Activated CD8-positive, alpha-beta T cell treated with anti-CD3 and anti-CD28 coated beads, Interleukin-2, amount 10 ng/mL, durations not matched to agents 7 days and 5 days (primary cell): ENCODE results near the gene ACOT9. TPM values are rescaled to one million over a fixed set of nuclear protein-coding genes. Genes with fewer than 3 reads are reported as not detected.
A peak's percentile ranks its signal among the peaks of the same experiment; 100 is the strongest.
"Not testable (repeated sequence)": the region's sequence is repeated elsewhere in the genome, so short reads cannot be mapped to it uniquely, and the experiment has no call there.

ENCODE experiments used
- ATAC-seq: fragments of 150-1000 bp; cut with Tn5 transposase; one replicate; pipeline ENCODE4 v1.10.0; 2021; ENCODE audit warnings: moderate library complexity
- CTCF ChIA-PET: fragments of 350-600 bp; sonication (Branson Sonifier 250); formaldehyde crosslinking; loops from one replicate; lab custom pipeline; 2021; ENCODE audit warnings: antibody characterized with exemption; lab: Charles Lee
- POLR2A ChIA-PET: fragments of 350-600 bp; sonication (Branson Sonifier 250); formaldehyde crosslinking; loops from one replicate; lab custom pipeline; 2021; ENCODE audit warnings: antibody characterized with exemption; lab: Charles Lee
- DNase-seq: peaks from one replicate; pipeline ENCODE4 v3.0.0-alpha.2; 2020
- H3K27ac Mint-ChIP-seq: one replicate; pipeline ENCODE4 v1.8.0; 2021; ENCODE audit warnings: mild to moderate bottlenecking, mixed read lengths
- H3K27me3 Mint-ChIP-seq: one replicate; pipeline ENCODE4 v1.8.0; 2021; ENCODE audit warnings: low read depth, mixed read lengths
- H3K36me3 Mint-ChIP-seq: one replicate; pipeline ENCODE4 v1.8.0; 2021; ENCODE audit warnings: low read depth, mixed read lengths
- H3K4me1 Mint-ChIP-seq: one replicate; pipeline ENCODE4 v1.8.0; 2021; ENCODE audit warnings: low read depth, mixed read lengths
- H3K4me3 Mint-ChIP-seq: one replicate; pipeline ENCODE4 v1.8.0; 2021; ENCODE audit warnings: mild to moderate bottlenecking, mixed read lengths
- H3K9me3 Mint-ChIP-seq: one replicate; pipeline ENCODE4 v1.8.0; 2022; ENCODE audit warnings: mixed read lengths; ENCODE audit not compliant: insufficient read depth
- total RNA-seq, 2 experiments: library from RNA; stranded (reverse); gene quantifications; one replicate each; pipeline ENCODE4 v1.2.3, GENCODE V29; 2021

Gene ACOT9
- total RNA-seq, 2 experiments from 2014 or later = 23.5 to 29.0 TPM

DNA sequence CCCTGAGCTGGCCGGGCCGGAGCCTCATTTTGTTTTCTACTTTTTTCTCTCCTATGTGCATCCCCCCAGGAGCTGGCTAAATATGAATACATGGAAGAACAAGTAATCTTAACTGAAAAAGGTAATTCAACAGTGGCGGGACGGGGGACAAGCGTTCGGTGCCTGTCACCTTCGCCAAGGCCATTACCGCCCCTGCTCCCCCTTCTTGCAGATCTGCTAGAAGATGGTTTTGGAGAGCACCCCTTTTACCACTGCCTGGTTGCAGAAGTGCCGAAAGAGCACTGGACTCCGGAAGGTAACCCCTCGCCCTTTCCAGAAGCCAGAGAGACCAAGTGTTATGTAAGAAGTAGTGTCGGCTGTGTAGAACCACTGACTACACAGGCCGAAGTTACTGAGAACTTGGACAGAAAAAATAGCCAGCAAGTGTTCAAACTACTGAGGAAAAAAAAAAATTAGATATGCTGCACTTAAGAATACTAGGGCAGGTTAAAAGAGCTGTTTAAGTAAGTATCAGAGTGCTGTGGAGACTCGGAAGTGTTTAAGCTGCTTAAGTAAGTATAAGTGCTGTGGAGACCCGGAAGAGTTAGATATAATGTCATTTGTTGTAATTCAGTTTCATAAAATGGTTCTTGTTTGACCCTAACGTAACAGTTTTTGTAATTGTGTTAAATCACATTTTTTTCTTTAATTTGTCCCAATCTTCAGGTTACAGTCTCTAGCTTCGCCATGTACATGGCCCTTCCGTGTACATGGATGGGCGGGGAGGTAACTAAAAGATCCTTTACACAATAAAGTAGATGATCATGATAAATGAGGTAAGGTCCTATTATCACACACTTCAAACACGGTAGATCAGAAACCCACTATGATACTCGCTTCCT, 40.8 kb upstream of the ACOT9 start:
- H3K4me3 Mint-ChIP-seq = peak overlapping the region; percentile 86
- H3K4me1 Mint-ChIP-seq = peaks cover 36% of the 10 kb centered on the region
- H3K27ac Mint-ChIP-seq = peak overlapping the region; percentile 98
- POLR2A ChIA-PET = interaction anchor here (0.6 to 3.0 kb wide), 29 partner anchors 9 to 699 kb away, joined by 3 to 61 read pairs (median 5); partner anchors contain the start of genes ACOT9, CXorf58, EIF2S3 and KLHL15
- H3K36me3 Mint-ChIP-seq = peaks cover 27% of the 10 kb centered on the region
- CTCF ChIA-PET = interaction anchor here (0.7 to 9.0 kb wide), 14 partner anchors 10 to 270 kb away, joined by 3 to 106 read pairs (median 4); partner anchors contain the start of genes ACOT9, APOO, CXorf58 and EIF2S3
- DNase-seq = peak; percentile 30
- H3K27me3 Mint-ChIP-seq = no peaks in the 10 kb centered on the region
- no peak for ATAC-seq
- no peaks in the 10 kb centered on the region for H3K9me3 Mint-ChIP-seq

- peaks cover 34% of the 10 kb centered on the region for H3K4me1 Mint-ChIP-seq
- H3K36me3 Mint-ChIP-seq = peaks cover 27% of the 10 kb centered on the region
- H3K27me3 Mint-ChIP-seq = no peaks in the 10 kb centered on the region
- H3K4me3 Mint-ChIP-seq = peak within 1 kb of the TSS; percentile 86
- DNase-seq = peak; percentile 96
- H3K27ac Mint-ChIP-seq = peak within 1 kb of the TSS; percentile 98
- no peaks in the 10 kb centered on the region for H3K9me3 Mint-ChIP-seq
- peak; percentile 88 for ATAC-seq
- ChIA-PET POLR2A (interaction anchor here (0.6 to 3.0 kb wide), 41 partner anchors 8 to 700 kb away, joined by 3 to 61 read pairs (median 4); partner anchors contain the start of genes ACOT9, CXorf58, EIF2S3 and KLHL15), CTCF (interaction anchor here (0.7 to 9.0 kb wide), 16 partner anchors 10 to 271 kb away, joined by 3 to 106 read pairs (median 4); partner anchors contain the start of genes ACOT9, APOO, CXorf58 and EIF2S3)
Observed at GRCh38 chrX:23782863-23783588, 40.0 kb upstream of the ACOT9 start, which contains the start of gene SAT1. Gene SAT1 (plus strand): TSS chrX:23783173. CDS start chrX:23783352, 179 bp downstream.

GRCh38 chrX:23782455-23782854, 39.4 kb upstream of the ACOT9 start:
- ATAC-seq (no peak), DNase-seq (no peak)
- peaks cover 33% of the 10 kb centered on the region for H3K4me1 Mint-ChIP-seq
- ChIA-PET CTCF (interaction anchor here (1.0 to 9.0 kb wide), 13 partner anchors 11 to 272 kb away, joined by 3 to 106 read pairs (median 4); partner anchors contain the start of genes ACOT9, APOO, CXorf58 and EIF2S3), POLR2A (interaction anchor here (0.6 to 3.0 kb wide), 40 partner anchors 8 to 272 kb away, joined by 3 to 61 read pairs (median 4); partner anchors contain the start of genes ACOT9, CXorf58, EIF2S3 and KLHL15)
- peak overlapping the region; percentile 98 for H3K27ac Mint-ChIP-seq
- peak overlapping the region; percentile 86 for H3K4me3 Mint-ChIP-seq
- H3K36me3 Mint-ChIP-seq = peaks cover 27% of the 10 kb centered on the region
- H3K9me3 Mint-ChIP-seq = no peaks in the 10 kb centered on the region
- no peaks in the 10 kb centered on the region for H3K27me3 Mint-ChIP-seq

DNA sequence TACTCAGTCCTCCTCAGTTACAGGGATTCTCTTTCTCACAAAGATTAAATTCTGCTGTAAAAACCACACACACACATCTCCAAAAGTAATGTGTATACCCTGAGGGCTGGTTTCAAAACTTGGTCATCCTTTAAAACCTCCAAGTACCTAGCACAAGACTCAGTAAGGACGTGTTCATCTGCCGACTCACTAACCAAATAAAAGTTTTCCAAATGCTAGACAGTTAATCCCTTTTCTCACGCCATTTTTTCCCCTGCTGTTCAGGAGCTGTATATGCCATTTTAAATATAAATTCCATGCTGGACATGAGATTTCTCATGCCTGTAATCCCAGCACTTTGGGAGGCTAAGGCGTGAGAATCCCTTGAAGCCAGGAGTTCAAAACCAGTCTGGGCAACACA, 35.9 kb upstream of the ACOT9 start:
- DNase-seq (no peak), ATAC-seq (no peak)
- Mint-ChIP-seq H3K4me1 (peaks cover 17% of the 10 kb centered on the region), H3K4me3 (no peak overlapping the region), H3K36me3 (peaks cover 6% of the 10 kb centered on the region), H3K27me3 (no peaks in the 10 kb centered on the region), H3K9me3 (no peaks in the 10 kb centered on the region), H3K27ac (no peak overlapping the region)
- POLR2A ChIA-PET = no interaction called here
- CTCF ChIA-PET = no interaction called here

- peaks cover 26% of the 10 kb centered on the region for H3K4me1 Mint-ChIP-seq
- peaks cover 1% of the 10 kb centered on the region for H3K36me3 Mint-ChIP-seq
- no peaks in the 10 kb centered on the region for H3K9me3 Mint-ChIP-seq
- H3K4me3 Mint-ChIP-seq = no peak overlapping the region
- DNase-seq (no peak), ATAC-seq (no peak)
- ChIA-PET POLR2A (no interaction called here), CTCF (interaction anchor here (1.7 kb wide), 1 partner anchor 126 kb away, joined by 5 read pairs; no protein-coding TSS in a partner anchor)
- H3K27ac Mint-ChIP-seq = no peak overlapping the region
- no peaks in the 10 kb centered on the region for H3K27me3 Mint-ChIP-seq
Observed at GRCh38 chrX:23776363-23776762, 33.3 kb upstream of the ACOT9 start.

- peak; percentile 93 for ATAC-seq
- peak overlapping the region; percentile 98 for H3K27ac Mint-ChIP-seq
- peak; percentile 68 for DNase-seq
- ChIA-PET CTCF (no interaction called here), POLR2A (interaction anchor here (1.9 kb wide), 1 partner anchor 10 kb away, joined by 27 read pairs; the partner anchor contains the start of gene SAT1)
- H3K4me1 Mint-ChIP-seq = peaks cover 23% of the 10 kb centered on the region
- peaks cover 1% of the 10 kb centered on the region for H3K36me3 Mint-ChIP-seq
- H3K4me3 Mint-ChIP-seq = peak overlapping the region; percentile 67
- H3K9me3 Mint-ChIP-seq = no peaks in the 10 kb centered on the region
- H3K27me3 Mint-ChIP-seq = no peaks in the 10 kb centered on the region
Observed at GRCh38 chrX:23773601-23774175, 30.6 kb upstream of the ACOT9 start.

- DNase-seq = not testable (repeated sequence)
Observed at GRCh38 chrX:23771086-23771485, 28.0 kb upstream of the ACOT9 start.

DNA sequence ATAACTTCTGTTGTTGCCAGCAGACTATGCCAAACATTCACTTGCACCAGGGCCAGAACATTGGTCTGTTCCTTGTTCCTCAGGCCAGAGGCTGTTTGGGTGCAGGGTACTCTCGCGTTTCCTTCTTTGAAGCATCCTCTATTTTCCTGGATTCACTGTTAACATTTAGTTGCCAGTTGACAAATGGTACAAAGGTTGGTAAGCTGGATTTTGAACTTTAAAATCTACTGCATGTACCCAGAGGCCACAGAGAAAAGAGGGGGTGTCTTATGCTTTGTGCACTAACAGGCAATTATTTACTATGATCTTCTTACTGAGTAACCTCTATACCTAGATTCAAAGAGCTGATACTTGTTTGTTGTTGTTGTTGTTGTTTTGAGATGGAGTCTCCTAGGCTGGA, 27.1 kb upstream of the ACOT9 start:
- CTCF ChIA-PET = interaction anchor here (1.1 kb wide), 1 partner anchor 132 kb away, joined by 5 read pairs; no protein-coding TSS in a partner anchor

More at GRCh38 chrX:23771086-23771485, 28.0 kb upstream of the ACOT9 start:
- H3K36me3 Mint-ChIP-seq, H3K27me3 Mint-ChIP-seq, H3K9me3 Mint-ChIP-seq, H3K27ac Mint-ChIP-seq, ATAC-seq, H3K4me3 Mint-ChIP-seq: not testable (repeated sequence)
- POLR2A ChIA-PET = interaction anchor here (1.4 kb wide), 1 partner anchor 12 kb away, joined by 15 read pairs; the partner anchor contains the start of gene SAT1
- CTCF ChIA-PET = interaction anchor here (2.0 kb wide), 1 partner anchor 131 kb away, joined by 9 read pairs; no protein-coding TSS in a partner anchor
- H3K4me1 Mint-ChIP-seq = peaks cover 27% of the 10 kb centered on the region

DNA sequence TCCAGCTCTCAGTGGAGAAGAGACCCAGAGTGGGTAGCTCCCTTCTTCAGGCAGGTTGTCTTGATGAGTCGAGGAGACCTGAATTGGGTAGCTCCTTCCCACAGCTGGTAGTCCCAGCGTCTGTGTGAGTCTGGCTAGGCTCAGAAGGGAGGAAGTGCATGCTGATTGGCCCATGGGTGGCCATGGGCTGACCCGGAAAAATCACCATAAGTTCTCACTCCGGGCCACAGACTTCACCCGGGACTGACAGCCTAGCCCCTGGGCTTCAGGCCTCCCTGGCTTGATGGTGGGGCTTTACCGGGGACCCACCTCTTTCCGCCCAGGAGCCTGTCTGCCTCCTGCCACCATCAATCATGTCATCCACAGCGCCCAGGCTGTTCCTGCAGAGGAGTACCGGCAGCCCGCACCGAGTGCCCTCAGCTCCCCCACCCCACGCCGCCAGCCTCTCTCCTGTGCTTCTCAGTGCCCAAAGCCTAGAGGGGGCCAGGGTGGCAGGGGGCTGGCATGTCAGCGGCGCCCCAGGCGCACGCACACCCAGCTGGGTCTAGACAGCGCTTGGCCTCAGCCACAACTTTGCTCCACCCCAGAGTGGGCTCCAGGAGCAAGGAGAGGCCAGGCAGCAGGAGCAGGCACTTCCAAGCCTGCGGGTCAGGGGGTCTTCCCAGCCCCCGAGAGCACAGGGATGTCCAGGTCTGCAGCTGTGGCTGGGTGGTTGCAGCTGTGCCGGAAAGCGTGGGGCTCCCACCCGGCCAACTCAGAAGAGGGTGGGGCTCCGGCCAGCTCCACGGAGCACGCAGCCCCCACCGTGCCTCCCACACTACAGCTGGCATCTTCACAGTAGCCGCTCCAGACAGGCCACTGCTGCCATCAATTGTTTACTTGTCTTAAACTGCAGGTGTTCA, 23.8 kb upstream of the ACOT9 start:
- H3K4me1 Mint-ChIP-seq = peaks cover 8% of the 10 kb centered on the region
- H3K36me3 Mint-ChIP-seq = no peaks in the 10 kb centered on the region
- H3K4me3 Mint-ChIP-seq = peak overlapping the region; percentile 46
- POLR2A ChIA-PET = interaction anchor here (0.6 to 2.6 kb wide), 3 partner anchors 12 to 24 kb away, joined by 3 to 19 read pairs (median 3); partner anchors contain the start of gene SAT1
- DNase-seq (no peak), ATAC-seq (peak; percentile 65)
- CTCF ChIA-PET = interaction anchor here (1.5 to 2.1 kb wide), 2 partner anchors 67 to 135 kb away, joined by 3 to 9 read pairs; no protein-coding TSS in a partner anchor
- peak overlapping the region; percentile 60 for H3K27ac Mint-ChIP-seq
- no peaks in the 10 kb centered on the region for H3K27me3 Mint-ChIP-seq
- H3K9me3 Mint-ChIP-seq = no peaks in the 10 kb centered on the region

More for the DNA sequence above, 27.1 kb upstream of the ACOT9 start:
- POLR2A ChIA-PET = interaction anchor here (1.4 kb wide), 1 partner anchor 13 kb away, joined by 15 read pairs; the partner anchor contains the start of gene SAT1
- Mint-ChIP-seq H3K4me1 (peaks cover 27% of the 10 kb centered on the region), H3K36me3 (peaks cover 1% of the 10 kb centered on the region), H3K4me3 (no peak overlapping the region), H3K27ac (no peak overlapping the region), H3K27me3 (no peaks in the 10 kb centered on the region), H3K9me3 (no peaks in the 10 kb centered on the region)
- ATAC-seq (no peak), DNase-seq (no peak)

DNA sequence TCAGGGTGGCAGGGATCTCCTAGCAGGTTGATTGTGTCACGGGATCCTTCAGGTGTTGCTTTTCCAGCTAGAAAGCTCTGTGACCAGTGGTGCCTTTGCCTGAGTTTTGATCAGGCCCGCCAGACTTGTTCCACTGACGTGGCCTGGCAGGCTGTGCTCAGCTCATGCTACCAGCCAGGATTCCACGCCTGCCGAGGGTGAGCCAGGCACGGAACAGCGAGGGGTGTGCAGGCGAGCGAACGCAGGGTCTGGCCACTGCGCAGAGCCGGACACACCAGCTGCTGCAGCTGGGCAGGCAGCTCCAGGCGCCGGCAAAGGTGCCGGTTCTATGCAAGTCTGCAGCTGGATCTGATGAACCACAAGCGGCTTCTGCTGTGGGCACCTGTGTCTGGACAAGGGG, 22.8 kb upstream of the ACOT9 start:
- Mint-ChIP-seq H3K27me3 (no peaks in the 10 kb centered on the region), H3K9me3 (no peaks in the 10 kb centered on the region), H3K36me3 (no peaks in the 10 kb centered on the region), H3K27ac (no peak overlapping the region), H3K4me3 (no peak overlapping the region), H3K4me1 (peaks cover 8% of the 10 kb centered on the region)
- POLR2A ChIA-PET = interaction anchor here (0.6 to 2.6 kb wide), 2 partner anchors 17 to 23 kb away, joined by 3 to 19 read pairs; partner anchors contain the start of gene SAT1
- no peak for ATAC-seq
- no peak for DNase-seq
- CTCF ChIA-PET = interaction anchor here (1.2 kb wide), 1 partner anchor 136 kb away, joined by 6 read pairs; no protein-coding TSS in a partner anchor
